Ascending aorta (tissue), 2 donors: ENCODE results near the gene ECPAS. TPM values are rescaled to one million over a fixed set of nuclear protein-coding genes. Genes with fewer than 3 reads are reported as not detected.
"Not testable (repeated sequence)": the region's sequence is repeated elsewhere in the genome, so short reads cannot be mapped to it uniquely, and the experiment has no call there.

Experiments
- DNase-seq, 2 donors: peaks; one replicate each; pipeline ENCODE4 v3.0.0-alpha.2; 2019; ENCODE audit warnings: low spot score in 2 of 2
- H3K27ac ChIP-seq, 2 donors: fragments of 200-600 bp; sonication (generic); one replicate each; pipeline ENCODE4 v1.5.1; 2016 to 2017; ENCODE audit warnings: mild to moderate bottlenecking in 1 of 2
- H3K27me3 ChIP-seq: fragments of 200-600 bp; sonication (generic); one replicate; pipeline ENCODE4 v1.5.1; 2017
- H3K36me3 ChIP-seq, 2 donors: fragments of 200-600 bp; sonication (generic); one replicate each; pipeline ENCODE4 v1.5.1; 2016
- H3K4me1 ChIP-seq, 2 donors: fragments of 200-600 bp; sonication (generic); one replicate each; pipeline ENCODE4 v1.5.1; 2016 to 2017; ENCODE audit warnings: mild to moderate bottlenecking in 1 of 2
- H3K4me3 ChIP-seq, 2 donors: fragments of 200-600 bp; sonication (generic); one replicate each; pipeline ENCODE4 v1.5.1; 2016 to 2017; ENCODE audit warnings: mild to moderate bottlenecking in 1 of 2
- H3K9me3 ChIP-seq, 2 donors: fragments of 200-600 bp; sonication (generic); one replicate each; pipeline ENCODE4 v1.5.1; 2016
- intact Hi-C: fragments of 100-400 bp; cut with DNase I; formaldehyde crosslinking; loops from one replicate; pipeline ENCODE4 v1.15.1; 2023
- total RNA-seq: library from RNA; depleted of rRNA; stranded (reverse); fragments of >200 nt; gene quantifications from one replicate; pipeline ENCODE4 v1.1.0, GENCODE V29; 2016
- TF ChIP-seq, protein P1 (sequence below), 3 experiments: fragments of 200-600 bp in 2 of 3; fragments of 450-650 bp in 1 of 3; sonication (generic) in 2 of 3; IDR thresholded peaks; one replicate each; pipeline ENCODE4 v1.5.1; 2016 to 2019; ENCODE audit warnings: antibody characterized with exemption in 3 of 3, mild to moderate bottlenecking in 1 of 3, moderate library complexity in 1 of 3

ECPAS gene
- total RNA-seq, 1 donor from 2014 or later = 32.6 TPM

DNA sequence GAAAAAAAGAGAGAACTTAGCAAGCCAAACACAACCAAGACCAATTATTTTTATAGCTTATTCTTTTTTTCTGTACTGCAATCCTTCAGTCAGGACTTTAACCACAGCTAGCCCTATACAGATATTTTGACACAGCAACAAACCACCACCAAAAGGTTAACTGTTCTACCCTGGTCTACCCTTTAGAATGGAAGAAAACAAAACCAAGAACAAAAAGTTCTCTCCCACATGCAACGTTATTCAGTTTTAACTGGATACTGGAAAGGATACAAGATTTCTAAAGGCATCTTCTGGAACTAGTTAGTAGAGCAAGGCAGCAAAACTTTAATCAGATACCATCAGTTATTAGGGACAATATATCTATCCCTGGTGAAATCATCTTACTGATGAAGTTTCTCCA, 32.6 kb downstream of the ECPAS start:
- Histone ChIP-seq H3K4me3 (no peak overlapping the region), H3K4me1 (peaks cover 0 to 3% of the 10 kb centered on the region in 2 donors), H3K9me3 (no peaks in the 10 kb centered on the region), H3K27ac (no peak overlapping the region), H3K36me3 (peaks cover 3 to 10% of the 10 kb centered on the region in 2 donors), H3K27me3 (no peaks in the 10 kb centered on the region)
- no peak for DNase-seq
- TF ChIP-seq, protein P1, sequence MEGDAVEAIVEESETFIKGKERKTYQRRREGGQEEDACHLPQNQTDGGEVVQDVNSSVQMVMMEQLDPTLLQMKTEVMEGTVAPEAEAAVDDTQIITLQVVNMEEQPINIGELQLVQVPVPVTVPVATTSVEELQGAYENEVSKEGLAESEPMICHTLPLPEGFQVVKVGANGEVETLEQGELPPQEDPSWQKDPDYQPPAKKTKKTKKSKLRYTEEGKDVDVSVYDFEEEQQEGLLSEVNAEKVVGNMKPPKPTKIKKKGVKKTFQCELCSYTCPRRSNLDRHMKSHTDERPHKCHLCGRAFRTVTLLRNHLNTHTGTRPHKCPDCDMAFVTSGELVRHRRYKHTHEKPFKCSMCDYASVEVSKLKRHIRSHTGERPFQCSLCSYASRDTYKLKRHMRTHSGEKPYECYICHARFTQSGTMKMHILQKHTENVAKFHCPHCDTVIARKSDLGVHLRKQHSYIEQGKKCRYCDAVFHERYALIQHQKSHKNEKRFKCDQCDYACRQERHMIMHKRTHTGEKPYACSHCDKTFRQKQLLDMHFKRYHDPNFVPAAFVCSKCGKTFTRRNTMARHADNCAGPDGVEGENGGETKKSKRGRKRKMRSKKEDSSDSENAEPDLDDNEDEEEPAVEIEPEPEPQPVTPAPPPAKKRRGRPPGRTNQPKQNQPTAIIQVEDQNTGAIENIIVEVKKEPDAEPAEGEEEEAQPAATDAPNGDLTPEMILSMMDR (IDR thresholded peaks at IDR 0.05) = no peak
- intact Hi-C loops = no loop called here

DNA sequence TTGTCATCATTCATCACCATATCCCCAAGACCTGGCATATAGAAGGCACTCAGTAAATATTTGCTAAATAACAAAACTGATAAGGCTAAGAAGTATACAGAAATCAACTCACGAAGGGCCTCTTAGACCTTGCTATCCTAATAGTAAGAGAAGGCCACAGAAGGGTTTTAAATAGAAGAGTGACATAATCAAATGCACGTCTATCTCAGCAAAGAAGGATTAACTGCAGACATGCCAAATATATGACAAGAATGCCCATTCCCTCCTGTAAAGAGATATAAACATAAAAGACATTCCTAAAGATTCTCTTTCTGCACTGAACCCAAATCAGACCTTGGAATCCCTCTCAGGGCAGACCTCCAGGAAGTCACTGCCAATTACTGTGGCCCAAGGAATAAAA, 34.1 kb downstream of the ECPAS start:
- no peak overlapping the region for H3K4me3 ChIP-seq
- no peaks in the 10 kb centered on the region for H3K27me3 ChIP-seq
- no peak for DNase-seq
- no peak overlapping the region for H3K27ac ChIP-seq
- H3K4me1 ChIP-seq = peaks cover 0 to 3% of the 10 kb centered on the region in 2 donors
- TF ChIP-seq, protein P1 (IDR thresholded peaks at IDR 0.05) = no peak
- intact Hi-C loops = no loop called here
- H3K9me3 ChIP-seq = no peaks in the 10 kb centered on the region
- H3K36me3 ChIP-seq = peaks cover 3 to 16% of the 10 kb centered on the region in 2 donors

DNA sequence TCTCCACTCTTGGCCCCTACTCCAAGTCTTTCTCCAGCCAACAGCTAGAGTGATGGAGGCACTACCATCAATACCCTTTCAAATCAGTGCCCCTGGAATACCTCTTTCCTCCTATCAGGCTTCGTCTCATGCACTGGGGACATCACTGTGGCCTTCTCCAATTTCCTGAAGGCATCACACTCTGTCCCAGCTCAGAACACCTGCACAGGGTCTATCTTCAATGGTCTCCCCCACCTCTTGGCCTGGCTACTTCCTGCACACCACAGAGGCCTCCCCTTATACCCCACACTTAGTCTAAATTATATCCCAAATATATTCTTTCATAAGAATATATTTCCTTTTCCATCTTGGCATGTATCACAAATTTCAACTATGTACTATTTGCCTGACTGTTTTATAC, 34.5 kb downstream of the ECPAS start:
- Histone ChIP-seq H3K27me3 (no peaks in the 10 kb centered on the region), H3K4me3 (no peak overlapping the region), H3K27ac (no peak overlapping the region), H3K36me3 (peaks cover 3 to 16% of the 10 kb centered on the region in 2 donors), H3K9me3 (no peaks in the 10 kb centered on the region), H3K4me1 (peaks cover 0 to 3% of the 10 kb centered on the region in 2 donors)
- TF ChIP-seq, protein P1 (IDR thresholded peaks at IDR 0.05) = no peak
- no peak for DNase-seq
- intact Hi-C loops = no loop called here

DNA sequence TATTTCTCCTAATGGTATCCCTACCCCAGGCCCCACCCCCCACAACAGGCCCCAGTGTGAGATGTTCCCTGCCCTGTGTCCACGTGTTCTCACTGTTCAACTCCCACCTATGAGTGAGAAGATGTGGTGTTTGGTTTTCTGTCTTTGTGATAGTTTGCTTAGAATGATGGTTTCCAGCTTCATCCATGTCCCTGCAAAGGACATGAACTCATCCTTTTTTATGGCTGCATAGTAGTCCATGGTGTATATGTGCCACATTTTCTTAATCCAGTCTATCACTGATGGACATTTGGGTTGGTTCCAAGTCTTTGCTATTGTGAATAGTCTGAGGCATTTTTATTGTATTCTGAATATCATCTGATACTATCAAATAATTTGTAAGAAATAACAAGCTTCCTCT, 38.4 kb downstream of the ECPAS start:
- H3K27me3 ChIP-seq, DNase-seq, intact Hi-C loops, H3K27ac ChIP-seq, H3K4me1 ChIP-seq, H3K9me3 ChIP-seq, H3K4me3 ChIP-seq: not testable (repeated sequence)
- H3K36me3 ChIP-seq = peaks cover 3 to 40% of the 10 kb centered on the region in 2 donors

DNA sequence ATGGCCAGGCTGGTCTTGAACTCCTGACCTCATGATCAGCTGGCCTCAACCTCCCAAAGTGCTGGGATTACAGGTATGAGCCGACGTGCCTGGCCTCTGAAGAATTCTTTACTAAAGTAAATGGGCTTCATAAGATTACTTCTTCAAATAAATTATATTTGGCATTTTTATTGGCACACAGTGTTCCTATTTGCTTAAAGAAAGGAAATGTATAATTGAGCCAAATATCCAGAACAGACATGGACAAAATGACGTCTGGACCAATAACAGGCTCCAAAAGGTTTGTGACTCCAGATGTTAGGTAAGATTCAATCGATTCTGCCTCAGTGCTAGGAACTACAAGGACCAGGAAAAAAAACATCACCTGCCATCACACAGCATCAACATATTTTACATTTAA, 40.7 kb downstream of the ECPAS start:
- peaks cover 14 to 54% of the 10 kb centered on the region in 2 donors for H3K36me3 ChIP-seq
- TF ChIP-seq, protein P1 (IDR thresholded peaks at IDR 0.05) = no peak

DNA sequence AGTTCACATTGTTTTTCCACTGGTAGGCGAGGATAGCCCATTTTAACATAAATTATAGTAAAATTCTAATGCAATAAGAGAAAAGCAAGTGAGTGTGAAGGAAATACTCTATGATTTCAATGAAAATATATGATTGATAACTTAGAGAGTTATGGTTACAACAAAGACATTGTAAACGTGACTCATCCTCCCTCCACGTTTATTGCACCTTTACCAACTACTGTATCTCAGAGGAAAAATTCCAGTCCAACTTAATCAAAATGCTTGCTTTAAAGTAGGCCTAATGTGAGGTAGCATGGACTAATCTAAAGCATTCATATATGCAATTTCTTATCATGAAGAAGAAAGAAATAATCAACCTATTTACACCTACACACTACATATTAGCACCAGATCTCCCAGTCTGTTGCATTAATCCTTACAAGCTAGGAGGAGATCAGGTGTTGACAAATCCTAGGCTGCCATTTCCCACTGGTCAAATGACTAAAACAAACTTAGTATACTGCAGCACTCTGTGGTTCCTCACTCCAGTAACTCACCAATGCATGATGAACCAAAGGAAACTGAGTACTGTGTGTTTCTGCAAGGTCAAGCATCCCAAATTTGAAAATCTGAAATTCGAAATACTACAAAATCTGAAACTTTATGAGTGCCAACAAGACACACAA, 41.7 kb downstream of the ECPAS start:
- no peak for DNase-seq
- no peak overlapping the region for H3K4me3 ChIP-seq
- TF ChIP-seq, protein P1 (IDR thresholded peaks at IDR 0.05) = no peak
- no peak overlapping the region for H3K27ac ChIP-seq
- no peaks in the 10 kb centered on the region for H3K27me3 ChIP-seq
- H3K9me3 ChIP-seq = no peaks in the 10 kb centered on the region
- intact Hi-C loops = no loop called here
- no peaks in the 10 kb centered on the region for H3K4me1 ChIP-seq
- peaks cover 14 to 59% of the 10 kb centered on the region in 2 donors for H3K36me3 ChIP-seq

More for the DNA sequence above, 40.7 kb downstream of the ECPAS start:
- Histone ChIP-seq H3K27me3 (no peaks in the 10 kb centered on the region), H3K27ac (no peak overlapping the region), H3K4me3 (no peak overlapping the region), H3K4me1 (no peaks in the 10 kb centered on the region), H3K9me3 (no peaks in the 10 kb centered on the region)
- intact Hi-C loops = no loop called here
- DNase-seq = no peak
